Liver (tissue), 3 donors: Measurements from ENCODE around the gene ZFP69B.
"Not testable (repeated sequence)": the region's sequence is repeated elsewhere in the genome, so short reads cannot be mapped to it uniquely, and the experiment has no call there.

Experiments used
- EGR1 ChIP-seq, 2 donors: IDR thresholded peaks; 2 replicates each; pipeline ENCODE4 v1.6.1; 2016 to 2018; ENCODE audit warnings: antibody characterized with exemption in 2 of 2, low read depth in 2 of 2
- GABPA ChIP-seq, 2 donors: IDR thresholded peaks in 1 of 2; conservative IDR thresholded peaks in 1 of 2; 2 replicates each; pipeline ENCODE4 v1.6.1; 2016; ENCODE audit warnings: antibody characterized with exemption in 2 of 2, mild to moderate bottlenecking in 1 of 2, moderate library complexity in 1 of 2
- JUND ChIP-seq, 2 donors: IDR thresholded peaks; 2 replicates each; pipeline ENCODE4 v1.6.1; 2016; ENCODE audit warnings: antibody characterized with exemption in 2 of 2
- MAX ChIP-seq: IDR thresholded peaks from 2 replicates; pipeline ENCODE4 v1.6.1; 2016; ENCODE audit warnings: antibody characterized with exemption
- RAD21 ChIP-seq, 2 donors: IDR thresholded peaks; 2 replicates each; pipeline ENCODE4 v1.6.1; 2016; ENCODE audit warnings: antibody characterized with exemption in 2 of 2, mild to moderate bottlenecking in 2 of 2
- REST ChIP-seq: IDR thresholded peaks from 2 replicates; pipeline ENCODE4 v1.6.1; 2016; ENCODE audit warnings: antibody characterized with exemption, mild to moderate bottlenecking
- SP1 ChIP-seq: IDR thresholded peaks from 2 replicates; pipeline ENCODE4 v1.6.1; 2018; ENCODE audit warnings: antibody characterized with exemption, mild to moderate bottlenecking
- TAF1 ChIP-seq: conservative IDR thresholded peaks from 2 replicates; pipeline ENCODE4 v1.6.1; 2016; ENCODE audit warnings: antibody characterized with exemption, mild to moderate bottlenecking
- YY1 ChIP-seq: IDR thresholded peaks from 2 replicates; pipeline ENCODE4 v1.6.1; 2016; ENCODE audit warnings: antibody characterized with exemption, mild to moderate bottlenecking
- TF ChIP-seq, protein P1 (sequence below): fragments of 150-350 bp; IDR thresholded peaks from 2 replicates; pipeline ENCODE4 v1.5.1; 2017; ENCODE audit warnings: improper control_type of control experiment, low read depth, low read length; ENCODE audit not compliant: missing input control
- donor health status: healthy.
- donor health status: healthy.

DNA sequence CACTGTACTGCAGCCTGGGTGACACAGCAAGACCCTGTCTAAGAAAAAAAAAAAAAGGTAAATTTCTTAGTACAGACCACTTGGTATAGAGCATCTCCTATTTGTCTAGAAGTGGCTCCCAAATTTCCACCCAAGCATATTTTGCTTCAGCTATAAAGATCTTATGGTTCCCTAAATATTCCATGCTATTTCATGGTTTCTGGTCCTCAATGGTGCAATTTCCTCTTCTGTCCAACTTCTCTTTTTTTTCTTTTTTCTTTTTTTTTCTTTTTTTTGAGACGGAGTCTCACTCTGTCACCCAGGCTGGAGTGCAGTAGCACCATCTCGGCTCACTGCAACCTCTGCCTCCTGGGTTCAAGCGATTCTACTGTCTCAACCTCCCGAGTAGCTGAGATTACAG is 52.4 kb downstream of the ZFP69B start:
- not testable (repeated sequence) for TF ChIP-seq GABPA (IDR thresholded peaks at IDR 0.05 in 1 of 2, conservative IDR thresholded peaks at IDR 0.05 in 1 of 2); RAD21 (IDR thresholded peaks at IDR 0.05); MAX; JUND (IDR thresholded peaks at IDR 0.05); TAF1; REST; EGR1 (IDR thresholded peaks at IDR 0.05; ENCODE audit: low read depth in 2 of 2); YY1; SP1
- TF ChIP-seq, protein P1, sequence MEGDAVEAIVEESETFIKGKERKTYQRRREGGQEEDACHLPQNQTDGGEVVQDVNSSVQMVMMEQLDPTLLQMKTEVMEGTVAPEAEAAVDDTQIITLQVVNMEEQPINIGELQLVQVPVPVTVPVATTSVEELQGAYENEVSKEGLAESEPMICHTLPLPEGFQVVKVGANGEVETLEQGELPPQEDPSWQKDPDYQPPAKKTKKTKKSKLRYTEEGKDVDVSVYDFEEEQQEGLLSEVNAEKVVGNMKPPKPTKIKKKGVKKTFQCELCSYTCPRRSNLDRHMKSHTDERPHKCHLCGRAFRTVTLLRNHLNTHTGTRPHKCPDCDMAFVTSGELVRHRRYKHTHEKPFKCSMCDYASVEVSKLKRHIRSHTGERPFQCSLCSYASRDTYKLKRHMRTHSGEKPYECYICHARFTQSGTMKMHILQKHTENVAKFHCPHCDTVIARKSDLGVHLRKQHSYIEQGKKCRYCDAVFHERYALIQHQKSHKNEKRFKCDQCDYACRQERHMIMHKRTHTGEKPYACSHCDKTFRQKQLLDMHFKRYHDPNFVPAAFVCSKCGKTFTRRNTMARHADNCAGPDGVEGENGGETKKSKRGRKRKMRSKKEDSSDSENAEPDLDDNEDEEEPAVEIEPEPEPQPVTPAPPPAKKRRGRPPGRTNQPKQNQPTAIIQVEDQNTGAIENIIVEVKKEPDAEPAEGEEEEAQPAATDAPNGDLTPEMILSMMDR = not testable (repeated sequence)
